Skeletal muscle satellite cell (primary cell): ENCODE measurements around the gene DCC.

ENCODE experiments used
- H3K27me3 ChIP-seq: 2 replicates; pipeline ENCODE4 v1.7.0; 2013; ENCODE audit warnings: low read length; ENCODE audit not compliant: control insufficient read depth, insufficient read depth
- H3K36me3 ChIP-seq: 2 replicates; pipeline ENCODE4 v1.7.0; 2013; ENCODE audit warnings: mild to moderate bottlenecking, control low read depth, low read length; ENCODE audit not compliant: insufficient read depth
- H3K4me1 ChIP-seq: 2 replicates; pipeline ENCODE4 v1.7.0; 2013; ENCODE audit warnings: low read length; ENCODE audit not compliant: control insufficient read depth, insufficient read depth
- H3K4me2 ChIP-seq: 2 replicates; pipeline ENCODE4 v1.7.0; 2013; ENCODE audit warnings: mild to moderate bottlenecking, low read length
- H3K4me3 ChIP-seq: 2 replicates; pipeline ENCODE4 v1.7.0; 2013; ENCODE audit warnings: low read length
- H3K9ac ChIP-seq: 2 replicates; pipeline ENCODE4 v1.7.0; 2013; ENCODE audit warnings: mild to moderate bottlenecking, low read depth, low read length, moderate library complexity
- H3K9me3 ChIP-seq: replicated peaks from 2 replicates; pipeline ENCODE4 v1.7.0; 2013; ENCODE audit warnings: mild to moderate bottlenecking, control low read depth, low read length

The DCC gene

GRCh38 chr18:52395146-52395852, 55.3 kb downstream of the DCC start:
- no peaks in the 10 kb centered on the region for H3K36me3 ChIP-seq
- no peaks in the 10 kb centered on the region for H3K27me3 ChIP-seq
- no peaks in the 10 kb centered on the region for H3K4me1 ChIP-seq
- H3K9me3 ChIP-seq = no peaks in the 10 kb centered on the region
- no peak overlapping the region for H3K4me3 ChIP-seq
- H3K4me2 ChIP-seq = no peak overlapping the region
- no peak overlapping the region for H3K9ac ChIP-seq

- H3K36me3 ChIP-seq = no peaks in the 10 kb centered on the region
- H3K9me3 ChIP-seq = no peaks in the 10 kb centered on the region
- no peaks in the 10 kb centered on the region for H3K4me1 ChIP-seq
- no peak overlapping the region for H3K4me2 ChIP-seq
- no peaks in the 10 kb centered on the region for H3K27me3 ChIP-seq
- no peak overlapping the region for H3K4me3 ChIP-seq
- H3K9ac ChIP-seq = no peak overlapping the region
Measured at GRCh38 chr18:52401236-52401635, 61.2 kb downstream of the DCC start.

GRCh38 chr18:52402814-52403213, 62.8 kb downstream of the DCC start:
- Histone ChIP-seq H3K36me3 (no peaks in the 10 kb centered on the region), H3K27me3 (no peaks in the 10 kb centered on the region), H3K4me2 (no peak overlapping the region), H3K9me3 (no peaks in the 10 kb centered on the region), H3K4me3 (no peak overlapping the region), H3K9ac (no peak overlapping the region), H3K4me1 (no peaks in the 10 kb centered on the region)

GRCh38 chr18:52403291-52404021, 63.5 kb downstream of the DCC start:
- H3K9me3 ChIP-seq = no peaks in the 10 kb centered on the region
- H3K27me3 ChIP-seq = no peaks in the 10 kb centered on the region
- no peaks in the 10 kb centered on the region for H3K36me3 ChIP-seq
- H3K9ac ChIP-seq = no peak overlapping the region
- no peak overlapping the region for H3K4me2 ChIP-seq
- H3K4me3 ChIP-seq = no peak overlapping the region
- no peaks in the 10 kb centered on the region for H3K4me1 ChIP-seq

- Histone ChIP-seq H3K4me3 (no peak overlapping the region), H3K9me3 (no peaks in the 10 kb centered on the region)
Measured at GRCh38 chr18:52408800-52409302, 68.9 kb downstream of the DCC start.

GRCh38 chr18:52409727-52410126, 69.7 kb downstream of the DCC start:
- Histone ChIP-seq H3K36me3 (no peaks in the 10 kb centered on the region), H3K27me3 (no peaks in the 10 kb centered on the region), H3K9ac (no peak overlapping the region), H3K4me3 (no peak overlapping the region), H3K9me3 (no peaks in the 10 kb centered on the region), H3K4me2 (no peak overlapping the region), H3K4me1 (no peaks in the 10 kb centered on the region)

More at GRCh38 chr18:52408800-52409302, 68.9 kb downstream of the DCC start:
- Histone ChIP-seq H3K4me2 (no peak overlapping the region), H3K9ac (no peak overlapping the region), H3K36me3 (no peaks in the 10 kb centered on the region), H3K4me1 (no peaks in the 10 kb centered on the region), H3K27me3 (no peaks in the 10 kb centered on the region)

GRCh38 chr18:52415131-52415530, 75.1 kb downstream of the DCC start:
- Histone ChIP-seq H3K4me3 (no peak overlapping the region), H3K27me3 (no peaks in the 10 kb centered on the region), H3K4me1 (no peaks in the 10 kb centered on the region), H3K9me3 (no peaks in the 10 kb centered on the region), H3K9ac (no peak overlapping the region), H3K36me3 (no peaks in the 10 kb centered on the region), H3K4me2 (no peak overlapping the region)

- Histone ChIP-seq H3K9me3 (no peaks in the 10 kb centered on the region), H3K4me3 (no peak overlapping the region), H3K36me3 (no peaks in the 10 kb centered on the region), H3K27me3 (no peaks in the 10 kb centered on the region), H3K4me2 (no peak overlapping the region), H3K4me1 (no peaks in the 10 kb centered on the region), H3K9ac (no peak overlapping the region)
Measured at GRCh38 chr18:52422985-52423601, 83.1 kb downstream of the DCC start.

- H3K9ac ChIP-seq = no peak overlapping the region
- H3K27me3 ChIP-seq = no peaks in the 10 kb centered on the region
- no peak overlapping the region for H3K4me2 ChIP-seq
- no peaks in the 10 kb centered on the region for H3K36me3 ChIP-seq
- peaks cover 6% of the 10 kb centered on the region for H3K9me3 ChIP-seq
- H3K4me1 ChIP-seq = no peaks in the 10 kb centered on the region
- no peak overlapping the region for H3K4me3 ChIP-seq
Measured at GRCh38 chr18:52426041-52426440, 86.0 kb downstream of the DCC start.

GRCh38 chr18:52426462-52426861, 86.5 kb downstream of the DCC start:
- H3K4me1 ChIP-seq = no peaks in the 10 kb centered on the region
- no peak overlapping the region for H3K4me3 ChIP-seq
- H3K4me2 ChIP-seq = no peak overlapping the region
- peaks cover 6% of the 10 kb centered on the region for H3K9me3 ChIP-seq
- H3K36me3 ChIP-seq = no peaks in the 10 kb centered on the region
- H3K27me3 ChIP-seq = no peaks in the 10 kb centered on the region
- no peak overlapping the region for H3K9ac ChIP-seq

- no peaks in the 10 kb centered on the region for H3K27me3 ChIP-seq
- H3K9me3 ChIP-seq = peaks cover 6% of the 10 kb centered on the region
- H3K9ac ChIP-seq = no peak overlapping the region
- no peaks in the 10 kb centered on the region for H3K36me3 ChIP-seq
- no peak overlapping the region for H3K4me3 ChIP-seq
- no peak overlapping the region for H3K4me2 ChIP-seq
- H3K4me1 ChIP-seq = no peaks in the 10 kb centered on the region
Measured at GRCh38 chr18:52427521-52428175, 87.7 kb downstream of the DCC start.
